Measurements from ENCODE around the gene IRF2.

IRF2 gene

DNA sequence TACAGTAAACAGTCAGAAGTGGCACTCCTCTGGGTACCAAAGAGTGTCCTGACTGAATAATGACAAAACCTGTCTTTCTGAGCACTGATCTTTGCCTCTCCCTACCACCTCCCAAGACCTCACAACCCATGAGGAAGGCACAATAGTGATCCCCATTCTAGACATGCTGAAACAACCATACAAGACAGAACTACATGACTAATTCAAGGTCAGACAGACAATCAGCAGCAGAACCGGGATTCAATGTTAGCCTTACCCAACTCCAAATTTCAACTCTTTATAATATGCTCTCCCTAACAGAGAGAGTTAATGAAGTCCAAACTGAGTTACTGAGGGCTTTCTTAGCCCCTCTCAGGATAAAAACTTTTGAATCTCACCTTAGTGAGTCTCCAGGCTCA is 71.0 kb downstream of the IRF2 start:
- no peak overlapping the region for H3K4me3 ChIP-seq (ENCODE audit: low read depth, low read length)
- TF ChIP-seq, protein P1, sequence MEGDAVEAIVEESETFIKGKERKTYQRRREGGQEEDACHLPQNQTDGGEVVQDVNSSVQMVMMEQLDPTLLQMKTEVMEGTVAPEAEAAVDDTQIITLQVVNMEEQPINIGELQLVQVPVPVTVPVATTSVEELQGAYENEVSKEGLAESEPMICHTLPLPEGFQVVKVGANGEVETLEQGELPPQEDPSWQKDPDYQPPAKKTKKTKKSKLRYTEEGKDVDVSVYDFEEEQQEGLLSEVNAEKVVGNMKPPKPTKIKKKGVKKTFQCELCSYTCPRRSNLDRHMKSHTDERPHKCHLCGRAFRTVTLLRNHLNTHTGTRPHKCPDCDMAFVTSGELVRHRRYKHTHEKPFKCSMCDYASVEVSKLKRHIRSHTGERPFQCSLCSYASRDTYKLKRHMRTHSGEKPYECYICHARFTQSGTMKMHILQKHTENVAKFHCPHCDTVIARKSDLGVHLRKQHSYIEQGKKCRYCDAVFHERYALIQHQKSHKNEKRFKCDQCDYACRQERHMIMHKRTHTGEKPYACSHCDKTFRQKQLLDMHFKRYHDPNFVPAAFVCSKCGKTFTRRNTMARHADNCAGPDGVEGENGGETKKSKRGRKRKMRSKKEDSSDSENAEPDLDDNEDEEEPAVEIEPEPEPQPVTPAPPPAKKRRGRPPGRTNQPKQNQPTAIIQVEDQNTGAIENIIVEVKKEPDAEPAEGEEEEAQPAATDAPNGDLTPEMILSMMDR (IDR thresholded peaks at IDR 0.05; ENCODE audit: borderline replicate concordance, insufficient read depth, low read depth, low read length): no peak

DNA sequence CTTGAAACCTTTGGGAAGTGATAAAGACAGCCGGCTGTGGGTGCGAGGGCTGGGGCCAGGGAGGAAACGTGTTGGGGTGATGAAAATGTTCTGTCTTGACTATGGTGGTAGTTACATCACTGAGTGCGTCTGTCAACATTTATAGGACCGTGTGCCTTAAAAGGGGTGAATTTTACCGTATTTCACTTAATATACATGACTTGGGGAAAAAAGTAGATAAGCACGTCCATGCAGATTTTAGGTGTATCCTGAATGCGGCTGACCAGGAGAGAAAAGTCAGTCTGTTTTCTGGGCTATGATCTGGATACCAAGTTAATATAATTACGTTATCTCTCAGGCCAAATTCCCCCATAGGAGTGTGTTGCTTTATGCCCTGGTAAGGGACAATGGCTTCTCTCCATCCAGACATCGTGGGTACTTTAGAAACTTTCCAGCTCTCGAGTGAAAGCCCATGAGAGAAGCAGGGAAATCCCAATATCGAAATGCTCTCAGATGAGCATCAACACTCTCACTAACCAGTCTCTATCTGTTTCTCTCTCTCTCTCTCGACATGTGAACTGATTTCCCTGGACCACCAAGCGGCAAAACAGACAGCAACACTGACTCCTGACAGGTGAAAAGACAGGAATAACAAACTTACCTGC is 71.5 kb downstream of the IRF2 start:
- TF ChIP-seq, protein P1 (IDR thresholded peaks at IDR 0.05; ENCODE audit: borderline replicate concordance, insufficient read depth, low read depth, low read length): no peak
- H3K4me3 ChIP-seq (ENCODE audit: low read depth, low read length): no peak overlapping the region

DNA sequence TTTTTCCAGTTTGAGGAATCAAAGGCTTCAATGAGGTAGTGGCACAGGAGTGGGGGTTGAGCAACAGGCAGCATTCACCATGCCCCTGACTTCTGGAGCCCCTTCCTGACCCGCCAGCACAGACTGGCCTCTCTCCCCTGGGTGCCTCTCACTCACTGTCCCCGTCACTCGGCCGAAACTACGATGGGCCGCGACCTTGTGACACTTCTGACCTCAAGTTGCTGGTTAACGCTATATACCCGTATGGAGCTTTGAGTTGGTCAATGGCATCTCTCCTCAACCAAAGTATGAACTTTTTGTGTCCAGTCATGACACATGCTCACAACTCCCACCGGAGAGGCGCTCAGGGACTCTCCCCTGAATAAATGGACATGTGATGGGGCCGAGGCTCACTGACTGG is 72.1 kb downstream of the IRF2 start:
- no peak overlapping the region for H3K4me3 ChIP-seq (ENCODE audit: low read depth, low read length)
- TF ChIP-seq, protein P1 (IDR thresholded peaks at IDR 0.05; ENCODE audit: borderline replicate concordance, insufficient read depth, low read depth, low read length): no peak

DNA sequence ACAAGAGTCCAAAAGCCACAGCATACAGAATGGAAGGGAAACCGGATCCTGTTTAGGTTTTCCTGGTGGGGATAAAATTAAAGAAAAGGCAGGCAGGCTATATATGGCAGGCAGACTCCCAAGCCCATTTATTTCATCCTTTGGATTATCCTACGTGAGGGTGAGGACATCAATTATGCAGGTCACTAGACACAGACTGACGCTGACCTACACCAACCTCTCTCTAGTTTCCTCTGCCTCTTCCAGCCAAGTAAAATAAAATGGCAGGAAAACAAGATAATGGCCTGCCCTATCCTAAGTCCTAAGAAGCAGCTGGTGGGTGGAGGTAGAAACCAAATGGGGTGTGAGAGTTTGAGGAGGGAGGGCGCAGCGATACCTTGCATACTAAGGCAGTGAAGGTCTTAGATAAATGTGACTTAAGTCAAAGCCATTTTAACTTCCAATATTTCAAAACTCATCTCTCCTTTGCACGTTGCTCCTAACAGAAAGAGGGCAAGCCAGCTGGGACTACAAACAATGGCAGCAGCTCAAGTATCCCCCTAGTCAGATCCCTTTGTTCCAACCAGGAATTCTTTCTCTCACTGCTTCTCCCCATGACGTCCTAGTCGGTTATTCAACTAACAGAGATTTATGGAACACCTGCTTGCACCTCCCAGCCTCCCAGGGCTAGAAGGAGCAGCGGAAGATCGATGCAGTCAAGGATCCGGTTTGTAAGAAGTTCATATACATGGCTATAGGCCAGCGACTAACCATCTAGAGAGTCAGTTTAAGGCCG is 72.8 kb downstream of the IRF2 start:
- H3K4me3 ChIP-seq (ENCODE audit: low read depth, low read length): no peak overlapping the region
- TF ChIP-seq, protein P1 (IDR thresholded peaks at IDR 0.05; ENCODE audit: borderline replicate concordance, insufficient read depth, low read depth, low read length): no peak

DNA sequence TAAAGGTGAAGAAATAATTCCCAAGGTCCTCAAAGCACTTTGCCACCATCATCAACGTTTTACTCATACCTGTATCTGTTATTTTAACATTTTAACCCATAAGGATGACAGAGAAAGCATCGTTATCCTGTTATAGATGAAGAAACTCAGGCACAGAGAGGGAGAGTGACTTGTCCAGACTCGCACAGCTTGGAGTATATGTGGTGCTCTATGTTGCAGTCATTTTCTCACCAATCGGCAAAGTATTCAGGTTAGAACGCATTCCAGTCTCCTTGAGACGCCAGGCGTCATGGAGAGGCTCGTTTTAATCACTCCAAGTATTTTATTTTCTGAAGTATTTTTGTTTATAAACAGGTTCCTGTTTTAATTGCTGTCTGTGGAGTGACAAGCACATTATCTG is 73.5 kb downstream of the IRF2 start:
- no peak overlapping the region for H3K4me3 ChIP-seq (ENCODE audit: low read depth, low read length)
- TF ChIP-seq, protein P1 (IDR thresholded peaks at IDR 0.05; ENCODE audit: borderline replicate concordance, insufficient read depth, low read depth, low read length): no peak

DNA sequence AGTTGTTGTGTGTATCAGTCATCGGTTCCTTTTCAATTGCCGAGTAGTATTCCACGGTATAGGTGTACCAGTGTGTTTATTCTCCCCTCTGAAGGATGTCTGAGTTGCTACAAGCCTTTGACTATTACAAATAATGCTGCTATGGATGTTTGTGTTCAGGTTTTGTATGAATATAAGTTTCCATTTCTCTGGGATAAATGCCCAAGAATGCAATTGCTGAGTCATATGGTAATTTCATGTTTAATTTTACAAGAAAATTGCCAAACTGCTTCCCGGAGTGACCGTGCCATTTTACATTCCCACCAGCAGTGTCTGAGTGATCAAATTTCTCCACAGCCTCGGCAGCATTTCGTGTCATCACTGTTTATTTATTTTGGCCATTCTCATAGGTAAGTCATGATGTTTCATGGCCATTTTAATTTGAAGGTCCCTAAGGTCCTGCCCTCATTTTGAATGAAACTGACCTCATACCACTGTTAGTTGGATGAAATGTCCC is 73.9 kb downstream of the IRF2 start:
- no peak overlapping the region for H3K4me3 ChIP-seq (ENCODE audit: low read depth, low read length)
- TF ChIP-seq, protein P1 (IDR thresholded peaks at IDR 0.05; ENCODE audit: borderline replicate concordance, insufficient read depth, low read depth, low read length): no peak

DNA sequence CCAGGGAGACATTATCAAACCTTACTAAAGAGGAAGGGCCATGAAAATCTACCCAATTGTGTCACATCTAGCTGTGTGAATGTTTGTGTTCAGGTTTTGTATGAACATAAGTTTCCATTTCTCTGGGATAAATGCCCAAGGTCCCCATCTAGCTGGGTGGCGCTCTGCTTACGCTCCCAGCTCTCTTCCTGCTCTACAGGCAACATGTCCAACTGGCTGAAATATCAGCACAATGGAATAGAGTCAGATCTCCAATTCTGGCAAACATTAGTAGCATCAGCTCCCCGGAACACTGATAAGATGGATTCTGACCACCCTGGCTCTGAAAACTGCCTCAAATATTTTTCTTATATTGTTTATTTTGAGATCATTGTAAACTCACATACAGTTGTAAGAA is 74.8 kb downstream of the IRF2 start:
- H3K4me3 ChIP-seq (ENCODE audit: low read depth, low read length): no peak overlapping the region
- TF ChIP-seq, protein P1 (IDR thresholded peaks at IDR 0.05; ENCODE audit: borderline replicate concordance, insufficient read depth, low read depth, low read length): no peak
